DMS153 treated with DMSO at 0.1 percent for 48 hours (cell line): ENCODE data around the gene GATAD2B.
"Not testable (repeated sequence)": the region's sequence is repeated elsewhere in the genome, so short reads cannot be mapped to it uniquely, and the experiment has no call there.

Experiments
- DNase-seq: peaks from one replicate; lab custom pipeline; 2025; ENCODE audit not compliant: unreplicated experiment; lab: John Stamatoyannopoulos, UW

Gene GATAD2B

GRCh38 chr1:153783233-153784190, 139.3 kb downstream of the GATAD2B start:
- peak; percentile 96 for DNase-seq

- DNase-seq, result not testable (repeated sequence)
Measured at GRCh38 chr1:153782648-153783047, 140.1 kb downstream of the GATAD2B start.

GRCh38 chr1:153780551-153780950, 142.2 kb downstream of the GATAD2B start:
- no peak for DNase-seq

- no peak for DNase-seq
Measured at GRCh38 chr1:153779781-153780541, 142.8 kb downstream of the GATAD2B start.

GRCh38 chr1:153778824-153779519, 143.8 kb downstream of the GATAD2B start:
- DNase-seq, result no peak

DNA sequence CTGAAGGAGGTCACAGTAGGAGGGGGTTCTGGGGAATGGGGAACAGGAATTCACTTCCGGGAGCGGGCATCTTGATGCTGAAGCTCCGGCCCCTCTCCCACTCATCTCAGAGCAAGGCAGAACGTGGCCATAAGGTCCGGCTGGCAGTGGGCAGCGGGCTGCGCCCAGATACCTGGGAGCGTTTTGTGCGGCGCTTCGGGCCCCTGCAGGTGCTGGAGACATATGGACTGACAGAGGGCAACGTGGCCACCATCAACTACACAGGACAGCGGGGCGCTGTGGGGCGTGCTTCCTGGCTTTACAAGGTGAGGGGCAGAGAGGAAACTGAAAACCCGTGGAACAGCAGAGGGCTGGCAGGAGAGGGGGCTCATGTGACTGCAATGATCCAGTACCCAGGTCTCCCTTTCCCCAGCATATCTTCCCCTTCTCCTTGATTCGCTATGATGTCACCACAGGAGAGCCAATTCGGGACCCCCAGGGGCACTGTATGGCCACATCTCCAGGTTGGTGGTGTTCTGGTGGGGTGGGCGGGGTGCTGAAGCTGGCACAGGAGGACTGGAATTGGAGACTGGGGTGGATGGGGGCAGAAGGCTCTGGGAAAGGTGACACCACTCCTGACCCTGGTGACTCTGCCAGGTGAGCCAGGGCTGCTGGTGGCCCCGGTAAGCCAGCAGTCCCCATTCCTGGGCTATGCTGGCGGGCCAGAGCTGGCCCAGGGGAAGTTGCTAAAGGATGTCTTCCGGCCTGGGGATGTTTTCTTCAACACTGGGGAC, 144.5 kb downstream of the GATAD2B start:
- DNase-seq, result no peak

DNA sequence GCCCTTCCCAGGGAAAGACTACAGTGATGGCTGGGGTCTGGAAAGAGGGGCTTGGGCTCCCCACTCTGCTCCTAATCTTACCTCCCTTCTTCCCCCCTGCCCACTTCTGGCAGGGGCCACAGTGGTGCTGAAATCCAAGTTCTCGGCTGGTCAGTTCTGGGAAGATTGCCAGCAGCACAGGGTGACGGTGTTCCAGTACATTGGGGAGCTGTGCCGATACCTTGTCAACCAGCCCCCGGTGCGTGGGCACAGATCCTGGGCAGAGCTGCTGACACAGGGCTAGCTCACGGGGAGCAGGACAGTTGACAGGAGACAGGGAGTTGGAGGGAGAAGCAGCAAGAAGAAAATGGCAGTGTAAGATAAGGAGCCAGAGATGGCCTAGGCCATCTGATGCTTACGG, 145.1 kb downstream of the GATAD2B start:
- no peak for DNase-seq

DNA sequence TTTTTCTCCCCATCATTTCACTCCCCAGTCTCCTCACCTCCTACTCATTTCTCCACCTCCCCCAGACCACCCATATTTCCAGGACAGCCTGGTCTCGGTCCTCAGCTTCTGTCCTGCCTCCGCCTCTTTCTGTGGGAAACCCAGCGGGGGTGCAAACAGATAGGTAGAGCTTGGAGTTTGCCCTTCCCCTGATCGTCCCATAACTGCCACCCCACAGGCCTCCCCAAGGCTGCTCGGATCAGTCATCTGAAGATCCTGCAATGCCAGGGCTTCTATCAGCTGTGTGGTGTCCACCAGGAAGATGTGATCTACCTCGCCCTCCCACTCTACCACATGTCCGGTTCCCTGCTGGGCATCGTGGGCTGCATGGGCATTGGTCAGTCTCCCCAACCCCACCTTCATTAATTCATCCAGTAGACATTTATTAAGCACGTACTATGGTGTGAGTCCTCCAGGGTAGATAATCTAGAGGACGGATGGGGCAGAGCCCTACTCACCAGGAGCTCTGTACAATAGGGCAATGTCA, 145.9 kb downstream of the GATAD2B start:
- no peak for DNase-seq

DNA sequence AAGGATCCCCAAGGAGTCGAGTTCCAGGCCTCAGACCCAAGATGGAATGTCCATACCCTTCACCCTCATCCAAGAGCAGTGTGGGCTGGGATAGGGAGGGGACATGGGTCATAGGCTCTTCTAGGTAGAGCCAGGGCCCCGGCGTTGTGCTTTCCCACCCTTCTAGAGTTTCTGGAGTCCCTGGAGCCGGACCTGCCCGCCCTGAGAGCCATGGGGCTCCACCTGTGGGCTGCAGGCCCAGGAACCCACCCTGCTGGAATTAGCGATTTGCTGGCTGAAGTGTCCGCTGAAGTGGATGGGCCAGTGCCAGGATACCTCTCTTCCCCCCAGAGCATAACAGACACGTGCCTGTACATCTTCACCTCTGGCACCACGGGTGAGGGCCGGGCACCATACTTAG, 146.4 kb downstream of the GATAD2B start:
- no peak for DNase-seq

DNA sequence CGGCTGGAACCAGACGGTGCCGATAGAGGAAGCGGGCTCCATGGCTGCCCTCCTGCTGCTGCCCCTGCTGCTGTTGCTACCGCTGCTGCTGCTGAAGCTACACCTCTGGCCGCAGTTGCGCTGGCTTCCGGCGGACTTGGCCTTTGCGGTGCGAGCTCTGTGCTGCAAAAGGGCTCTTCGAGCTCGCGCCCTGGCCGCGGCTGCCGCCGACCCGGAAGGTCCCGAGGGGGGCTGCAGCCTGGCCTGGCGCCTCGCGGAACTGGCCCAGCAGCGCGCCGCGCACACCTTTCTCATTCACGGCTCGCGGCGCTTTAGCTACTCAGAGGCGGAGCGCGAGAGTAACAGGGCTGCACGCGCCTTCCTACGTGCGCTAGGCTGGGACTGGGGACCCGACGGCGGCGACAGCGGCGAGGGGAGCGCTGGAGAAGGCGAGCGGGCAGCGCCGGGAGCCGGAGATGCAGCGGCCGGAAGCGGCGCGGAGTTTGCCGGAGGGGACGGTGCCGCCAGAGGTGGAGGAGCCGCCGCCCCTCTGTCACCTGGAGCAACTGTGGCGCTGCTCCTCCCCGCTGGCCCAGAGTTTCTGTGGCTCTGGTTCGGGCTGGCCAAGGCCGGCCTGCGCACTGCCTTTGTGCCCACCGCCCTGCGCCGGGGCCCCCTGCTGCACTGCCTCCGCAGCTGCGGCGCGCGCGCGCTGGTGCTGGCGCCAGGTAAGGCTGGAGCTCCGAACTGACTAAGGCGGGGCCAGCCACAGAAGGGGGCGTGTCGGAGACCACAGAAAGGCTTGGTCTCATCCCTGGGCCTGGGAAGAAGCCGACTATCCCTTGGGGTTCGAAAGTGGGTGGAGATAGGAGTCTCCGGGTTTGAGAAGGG, 147.1 kb downstream of the GATAD2B start:
- peak; percentile 82 for DNase-seq

- peak; percentile 81 for DNase-seq
Measured at GRCh38 chr1:153774780-153775457, 147.9 kb downstream of the GATAD2B start, which contains the start of gene SLC27A3. Gene SLC27A3, plus strand, starts transcription at chr1:153775407. Its CDS starts 91 bp downstream, at chr1:153775498.

DNA sequence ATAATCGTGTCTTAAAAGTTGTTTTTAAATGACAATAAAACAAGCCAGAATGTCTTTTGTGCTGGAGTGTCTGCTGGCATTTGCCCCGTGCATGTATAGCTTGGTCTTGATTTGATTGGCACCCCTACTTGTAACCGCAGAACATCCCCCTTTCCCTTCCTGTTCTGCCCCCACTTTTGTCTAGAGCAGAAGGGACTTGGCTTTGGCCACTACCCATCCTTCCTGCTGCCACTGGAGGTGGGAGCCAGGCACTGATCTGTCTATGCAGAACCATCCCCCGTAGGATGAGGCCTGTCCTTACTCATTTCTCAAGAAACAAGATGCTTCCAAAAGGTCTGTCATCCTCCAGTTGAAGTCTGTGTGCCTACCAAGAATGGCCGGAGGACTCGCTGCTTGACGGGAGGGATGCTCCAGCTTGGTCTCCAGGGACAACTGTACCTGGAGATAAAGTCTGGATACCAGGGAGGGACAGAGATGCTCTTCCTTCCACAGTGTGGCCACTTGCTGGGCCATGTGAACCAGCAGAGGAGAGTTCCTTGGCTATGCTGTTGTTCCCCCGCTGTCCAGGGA, 148.7 kb downstream of the GATAD2B start:
- DNase-seq, result no peak

DNA sequence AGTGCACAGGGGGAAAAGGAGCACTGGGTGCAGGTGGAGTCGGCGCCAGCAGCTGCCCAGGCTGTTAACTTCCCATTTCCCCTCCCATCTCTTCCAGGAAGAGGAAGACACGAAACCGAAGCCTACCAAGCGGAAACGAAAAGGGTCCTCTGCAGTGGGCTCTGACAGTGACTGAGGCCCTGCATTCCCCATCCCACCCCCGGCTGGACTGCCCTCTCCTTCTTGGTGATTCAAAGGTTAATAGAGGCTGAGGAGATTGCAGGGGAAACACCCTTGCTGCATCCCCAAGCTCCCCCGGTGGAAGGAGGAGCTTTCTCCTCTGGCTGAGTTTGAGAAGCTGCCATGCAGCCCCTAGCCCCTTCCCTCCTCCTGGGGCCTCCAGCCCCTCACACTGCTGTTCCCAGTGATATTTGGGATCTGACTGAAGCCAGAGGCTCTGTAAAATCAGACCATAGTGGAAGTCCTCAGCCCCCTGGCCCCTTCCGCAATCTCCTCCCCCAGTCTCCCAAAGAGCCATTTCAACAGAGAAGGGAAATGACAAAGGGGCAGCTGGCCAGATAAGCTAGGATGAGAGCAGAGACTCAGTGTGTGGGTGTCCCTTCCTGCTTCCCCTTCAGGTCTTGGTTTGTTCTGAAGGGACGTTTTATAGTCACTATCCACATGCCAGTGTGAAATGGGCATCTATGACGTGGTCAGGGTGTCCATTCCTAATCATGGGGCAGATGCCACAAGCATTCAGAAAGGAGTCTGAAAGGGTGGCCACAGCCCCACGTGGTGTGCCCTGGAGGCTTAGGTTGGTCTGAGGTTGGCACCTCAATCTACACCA, 149.5 kb downstream of the GATAD2B start:
- DNase-seq, result no peak

DNA sequence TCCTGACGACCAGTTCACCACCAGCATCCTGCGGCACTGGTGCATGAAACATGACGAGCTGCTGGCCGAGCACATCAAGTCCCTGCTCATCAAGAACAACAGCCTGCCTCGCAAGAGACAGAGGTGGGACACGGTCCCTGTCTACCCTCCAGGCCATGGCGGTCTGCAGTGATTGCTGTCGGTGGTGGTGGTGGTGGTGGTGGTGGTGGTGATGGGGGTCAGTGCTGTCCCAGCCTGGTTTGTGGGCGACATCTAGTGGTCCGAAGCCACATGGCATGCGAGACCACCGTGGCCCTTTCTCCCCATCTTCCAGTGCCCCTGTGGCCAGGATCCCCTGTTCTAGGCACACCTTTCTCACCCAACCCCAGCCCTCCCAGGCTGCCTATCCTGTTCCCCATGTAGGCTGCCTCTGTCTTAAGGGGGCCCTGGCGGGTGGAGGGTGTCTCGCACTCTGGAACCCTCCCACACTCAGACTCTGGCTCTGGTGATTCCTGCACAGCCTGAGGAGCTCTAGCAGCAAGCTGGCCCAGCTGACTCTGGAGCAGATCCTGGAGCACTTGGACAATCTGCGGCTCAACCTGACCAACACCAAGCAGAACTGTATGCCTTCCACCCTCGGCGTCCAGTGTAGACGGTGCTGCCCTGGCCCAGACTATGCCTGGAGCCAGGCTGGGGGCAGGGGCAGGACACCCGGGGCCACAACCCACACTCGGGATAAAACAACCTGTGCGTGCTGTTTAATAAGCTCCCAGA, 150.8 kb downstream of the GATAD2B start:
- DNase-seq, result no peak

DNA sequence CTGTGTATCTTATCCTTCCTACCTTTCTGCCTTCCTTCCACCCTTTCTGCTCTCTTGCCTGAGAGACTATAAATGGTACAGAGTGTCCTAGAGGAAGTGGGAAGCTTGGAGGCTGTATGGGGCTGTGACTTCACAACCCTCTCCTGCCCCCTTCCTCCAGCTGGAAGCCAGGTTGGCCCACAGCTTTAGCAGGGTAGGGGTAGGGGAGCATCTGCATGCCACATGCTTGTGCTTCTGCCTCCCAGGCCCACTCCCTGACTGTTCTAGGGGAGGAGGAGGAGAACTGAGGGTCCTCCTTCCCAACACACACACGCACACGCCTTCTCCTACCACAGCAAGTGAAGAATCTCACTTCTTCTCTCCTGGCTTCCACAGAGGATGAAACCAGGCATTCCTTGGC, 151.5 kb downstream of the GATAD2B start:
- no peak for DNase-seq

DNA sequence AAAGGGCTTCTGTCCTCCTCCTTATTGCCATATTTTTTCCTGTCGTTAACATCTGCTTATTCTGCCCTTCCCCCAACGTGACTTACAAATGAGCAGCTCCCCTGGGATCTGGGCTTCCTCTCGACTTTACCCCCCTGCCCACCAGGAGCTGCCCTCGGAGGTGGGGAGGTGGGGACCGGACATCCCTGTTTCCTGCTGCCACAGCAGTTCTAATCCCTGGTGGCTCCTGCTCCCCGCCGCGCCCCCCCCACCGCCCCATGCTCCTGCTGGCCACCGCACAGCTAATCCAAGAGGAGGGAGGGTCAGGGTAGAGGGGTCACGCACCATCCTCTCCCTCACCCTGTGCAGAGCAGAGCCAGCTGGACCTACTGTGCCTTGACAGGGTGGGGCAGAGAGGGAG, 152.0 kb downstream of the GATAD2B start:
- no peak for DNase-seq

DNA sequence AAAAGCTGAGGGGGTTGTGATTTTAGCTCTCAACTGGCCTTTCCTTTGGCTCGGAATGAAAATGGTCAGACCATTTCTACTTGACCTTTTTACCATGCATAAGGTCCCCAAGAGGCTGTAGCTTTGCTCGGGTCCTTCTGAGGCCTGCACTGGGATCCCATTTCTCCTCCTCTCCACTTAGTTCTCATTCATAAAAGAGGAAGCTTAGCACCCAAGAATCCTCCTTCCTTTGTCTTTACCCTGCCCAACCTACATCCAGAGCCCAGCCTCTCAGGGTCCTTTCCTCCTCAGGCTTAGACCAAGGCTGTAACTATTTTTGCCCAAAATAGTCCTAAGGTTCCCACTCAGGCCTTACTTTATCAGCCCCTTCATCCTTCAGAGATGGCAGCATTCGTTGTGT, 153.6 kb downstream of the GATAD2B start:
- DNase-seq, result no peak
